ENCODE measurements around the gene TRIM54.
"Not testable (repeated sequence)": the region's sequence is repeated elsewhere in the genome, so short reads cannot be mapped to it uniquely, and the experiment has no call there.

GRCh38 chr2:27353386-27353761, 71.1 kb downstream of the TRIM54 start:
- TF ChIP-seq CTCF, POLR2A, EP300 (IDR thresholded peaks at IDR 0.05): not testable (repeated sequence)

All from tibial nerve (tissue), 4 donors.